GM13977 (cell line): Measurements from ENCODE around the gene KRT86.
A peak's percentile ranks its signal among the peaks of the same experiment; 100 is the strongest.
"Not testable (repeated sequence)": the region's sequence is repeated elsewhere in the genome, so short reads cannot be mapped to it uniquely, and the experiment has no call there.

ENCODE experiments used
- DNase-seq: peaks from one replicate; pipeline ENCODE4 v3.0.0; 2012; ENCODE audit warnings: low spot score
- CTCF ChIP-seq: IDR thresholded peaks from 2 replicates; pipeline ENCODE4 v1.5.1; 2012; ENCODE audit warnings: mild to moderate bottlenecking, control low read depth; ENCODE audit not compliant: insufficient read depth; ENCODE audit errors: extremely low read depth, missing control alignments
- in situ Hi-C: fragments of 300-500 bp; cut with MboI; formaldehyde crosslinking; loops from one replicate; pipeline ENCODE4 v1.12.0; 2022; ENCODE audit warnings: low sequenced_read_pairs, low pct_unique_long_range_greater_than_20kb, mixed read lengths, inconsistent platforms; ENCODE audit not compliant: unreplicated experiment

The KRT86 gene

GRCh38 chr12:52238916-52239646 is 35.4 kb upstream of the KRT86 start:
- no peak for TF ChIP-seq CTCF
- in situ Hi-C loops: no loop called here

GRCh38 chr12:52239767-52240166 is 34.7 kb upstream of the KRT86 start:
- no peak for DNase-seq
- no peak for TF ChIP-seq CTCF
- in situ Hi-C loops: no loop called here

More at GRCh38 chr12:52238916-52239646, 35.4 kb upstream of the KRT86 start:
- no peak for DNase-seq

GRCh38 chr12:52240247-52240646 is 34.2 kb upstream of the KRT86 start:
- in situ Hi-C loops, DNase-seq: not testable (repeated sequence)

- no peak for DNase-seq
- no peak for TF ChIP-seq CTCF
- in situ Hi-C loops: no loop called here
Measured at GRCh38 chr12:52241205-52241842, 33.1 kb upstream of the KRT86 start.

- no peak for TF ChIP-seq CTCF
- in situ Hi-C loops: no loop called here
- DNase-seq: peak; percentile 11
Measured at GRCh38 chr12:52242442-52243258, 31.8 kb upstream of the KRT86 start.

- no peak for TF ChIP-seq CTCF
- in situ Hi-C loops: no loop called here
- DNase-seq: peak; percentile 18
Measured at GRCh38 chr12:52243259-52243855, 31.1 kb upstream of the KRT86 start.
